Nephron progenitor cell (in vitro differentiated cells): ENCODE results near the gene PPP3CB.

Experiments
- DNase-seq: peaks from one replicate; pipeline ENCODE4 v3.0.0; 2021
- H3K27ac Mint-ChIP-seq: 2 replicates; pipeline ENCODE4 v1.8.0; 2021; ENCODE audit warnings: mild to moderate bottlenecking, moderate library complexity, mixed read lengths
- H3K27me3 Mint-ChIP-seq: 2 replicates; pipeline ENCODE4 v1.8.0; 2021; ENCODE audit warnings: mild to moderate bottlenecking, low read depth, mixed read lengths; ENCODE audit not compliant: poor library complexity
- H3K36me3 Mint-ChIP-seq: 2 replicates; pipeline ENCODE4 v1.8.0; 2021; ENCODE audit warnings: low read depth, mixed read lengths
- H3K4me1 Mint-ChIP-seq: 2 replicates; pipeline ENCODE4 v1.8.0; 2021; ENCODE audit warnings: mixed read lengths
- H3K4me3 Mint-ChIP-seq: 2 replicates; pipeline ENCODE4 v1.8.0; 2021; ENCODE audit warnings: mild to moderate bottlenecking, moderate library complexity, mixed read lengths
- H3K9me3 Mint-ChIP-seq: 2 replicates; pipeline ENCODE4 v1.8.0; 2021; ENCODE audit warnings: mild to moderate bottlenecking, moderate library complexity, mixed read lengths
- CTCF ChIP-seq: fragments of 200-600 bp; sonication (generic); IDR thresholded peaks from 2 replicates; pipeline ENCODE4 v1.5.0; 2021; ENCODE audit warnings: antibody characterized with exemption

The PPP3CB gene

GRCh38 chr10:73407495-73407894 is 88.3 kb downstream of the PPP3CB start:
- H3K4me3 Mint-ChIP-seq = no peak overlapping the region
- no peaks in the 10 kb centered on the region for H3K9me3 Mint-ChIP-seq
- no peak for DNase-seq

DNA sequence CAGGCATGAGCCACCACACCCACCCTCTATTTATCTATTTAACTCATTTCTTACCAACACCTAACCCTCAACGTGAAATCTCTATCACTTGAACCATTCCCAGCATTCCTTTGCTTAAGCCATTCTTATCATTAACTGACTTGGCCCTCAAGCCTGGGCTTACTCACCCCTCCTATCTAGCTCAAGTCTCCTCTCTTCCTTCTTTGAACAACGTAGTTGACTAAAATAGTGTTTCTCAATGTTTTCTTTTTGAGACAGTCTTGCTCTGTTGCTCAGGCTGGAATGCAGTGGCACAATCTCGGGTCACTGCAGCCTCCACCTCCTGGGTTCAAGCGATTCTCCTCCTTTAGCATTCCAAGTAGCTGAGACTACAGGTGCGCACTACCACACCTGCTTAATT is 89.0 kb downstream of the PPP3CB start:
- no peak for TF ChIP-seq CTCF
- peaks cover 8% of the 10 kb centered on the region for H3K36me3 Mint-ChIP-seq
- H3K9me3 Mint-ChIP-seq = no peaks in the 10 kb centered on the region
- peak overlapping the region; percentile 69 for H3K27ac Mint-ChIP-seq
- H3K27me3 Mint-ChIP-seq = no peaks in the 10 kb centered on the region
- peaks cover 9% of the 10 kb centered on the region for H3K4me1 Mint-ChIP-seq
- H3K4me3 Mint-ChIP-seq = no peak overlapping the region
- no peak for DNase-seq

More at GRCh38 chr10:73407495-73407894, 88.3 kb downstream of the PPP3CB start:
- Mint-ChIP-seq H3K4me1 (peaks cover 9% of the 10 kb centered on the region), H3K27me3 (no peaks in the 10 kb centered on the region), H3K27ac (no peak overlapping the region), H3K36me3 (peaks cover 8% of the 10 kb centered on the region)
- no peak for TF ChIP-seq CTCF

DNA sequence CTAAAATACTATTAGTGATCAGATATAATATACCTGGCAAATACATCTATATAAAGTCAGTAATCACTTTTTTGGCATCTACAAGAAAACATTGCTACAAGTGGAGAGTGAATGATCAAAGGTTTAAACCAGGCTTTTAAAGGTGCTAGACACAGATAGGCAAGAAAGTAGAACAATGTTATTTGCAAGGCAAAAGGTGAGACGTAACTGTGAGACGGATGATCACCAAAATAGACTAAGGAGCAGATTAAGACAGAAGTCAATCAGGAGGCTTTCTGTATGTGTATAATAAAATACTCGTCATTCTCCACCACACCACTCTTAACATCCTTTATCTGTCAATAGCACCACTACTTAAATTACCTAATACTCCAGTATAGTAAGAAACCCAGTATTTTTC is 90.3 kb downstream of the PPP3CB start:
- no peak for TF ChIP-seq CTCF
- Mint-ChIP-seq H3K36me3 (peaks cover 12% of the 10 kb centered on the region), H3K4me3 (no peak overlapping the region), H3K4me1 (peaks cover 9% of the 10 kb centered on the region), H3K27me3 (no peaks in the 10 kb centered on the region), H3K9me3 (no peaks in the 10 kb centered on the region), H3K27ac (no peak overlapping the region)
- DNase-seq = no peak

DNA sequence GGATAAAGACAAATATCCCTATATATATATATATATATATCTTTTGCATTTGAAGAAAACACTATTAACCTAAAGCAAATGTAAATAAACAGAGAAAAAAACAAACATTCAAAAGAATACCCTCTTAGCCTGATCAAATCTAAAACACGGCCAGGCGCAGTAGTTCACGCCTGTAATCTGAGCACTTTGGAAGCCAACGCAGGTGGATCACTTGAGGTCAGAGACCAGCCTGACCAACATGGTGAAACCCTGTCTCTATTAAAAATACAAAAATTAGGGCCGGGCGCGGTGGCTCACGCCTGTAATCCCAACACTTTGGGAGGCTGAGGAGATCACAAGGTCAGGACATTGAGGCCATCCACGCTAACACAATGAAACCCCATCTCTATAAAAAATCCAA is 91.1 kb downstream of the PPP3CB start:
- no peak for DNase-seq
- H3K36me3 Mint-ChIP-seq = peaks cover 12% of the 10 kb centered on the region
- H3K4me3 Mint-ChIP-seq = no peak overlapping the region
- H3K27me3 Mint-ChIP-seq = no peaks in the 10 kb centered on the region
- no peak overlapping the region for H3K27ac Mint-ChIP-seq
- no peak for TF ChIP-seq CTCF
- no peaks in the 10 kb centered on the region for H3K9me3 Mint-ChIP-seq
- H3K4me1 Mint-ChIP-seq = peaks cover 9% of the 10 kb centered on the region

GRCh38 chr10:73401636-73402035 is 94.2 kb downstream of the PPP3CB start:
- no peak for TF ChIP-seq CTCF
- Mint-ChIP-seq H3K4me3 (no peak overlapping the region), H3K27me3 (no peaks in the 10 kb centered on the region), H3K27ac (no peak overlapping the region), H3K4me1 (no peaks in the 10 kb centered on the region), H3K9me3 (no peaks in the 10 kb centered on the region), H3K36me3 (peaks cover 14% of the 10 kb centered on the region)
- no peak for DNase-seq

DNA sequence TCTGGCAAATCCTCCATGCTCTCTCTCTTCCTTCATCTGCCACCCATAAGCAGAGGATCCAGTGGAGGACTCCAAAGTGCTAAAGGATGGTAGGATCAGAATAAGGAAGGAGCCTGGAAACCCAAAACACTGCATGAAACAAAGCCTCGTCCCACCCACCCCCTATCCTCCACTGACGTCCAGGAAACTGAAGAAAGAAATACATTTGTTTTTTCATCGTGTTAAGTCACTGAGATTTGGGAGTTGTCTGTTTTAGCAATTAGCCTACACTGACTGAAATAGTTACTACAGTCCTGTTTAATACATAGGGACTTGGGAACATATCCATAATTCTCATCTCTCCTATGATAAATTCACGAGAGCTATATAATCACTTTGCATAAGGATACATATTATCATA is 96.8 kb downstream of the PPP3CB start:
- Mint-ChIP-seq H3K27ac (no peak overlapping the region), H3K4me3 (no peak overlapping the region), H3K9me3 (no peaks in the 10 kb centered on the region), H3K36me3 (peaks cover 36% of the 10 kb centered on the region), H3K27me3 (no peaks in the 10 kb centered on the region), H3K4me1 (no peaks in the 10 kb centered on the region)
- TF ChIP-seq CTCF = no peak
- no peak for DNase-seq
